HUDEP-2 (cell line): ENCODE measurements around the gene PKDCC.
"Not testable (repeated sequence)": the region's sequence is repeated elsewhere in the genome, so short reads cannot be mapped to it uniquely, and the experiment has no call there.

Source experiments
- DNase-seq, 76 experiments: peaks; one replicate each; lab custom pipeline; 2025; ENCODE audit not compliant: unreplicated experiment in 76 of 76; lab: John Stamatoyannopoulos, UW

PKDCC gene

DNA sequence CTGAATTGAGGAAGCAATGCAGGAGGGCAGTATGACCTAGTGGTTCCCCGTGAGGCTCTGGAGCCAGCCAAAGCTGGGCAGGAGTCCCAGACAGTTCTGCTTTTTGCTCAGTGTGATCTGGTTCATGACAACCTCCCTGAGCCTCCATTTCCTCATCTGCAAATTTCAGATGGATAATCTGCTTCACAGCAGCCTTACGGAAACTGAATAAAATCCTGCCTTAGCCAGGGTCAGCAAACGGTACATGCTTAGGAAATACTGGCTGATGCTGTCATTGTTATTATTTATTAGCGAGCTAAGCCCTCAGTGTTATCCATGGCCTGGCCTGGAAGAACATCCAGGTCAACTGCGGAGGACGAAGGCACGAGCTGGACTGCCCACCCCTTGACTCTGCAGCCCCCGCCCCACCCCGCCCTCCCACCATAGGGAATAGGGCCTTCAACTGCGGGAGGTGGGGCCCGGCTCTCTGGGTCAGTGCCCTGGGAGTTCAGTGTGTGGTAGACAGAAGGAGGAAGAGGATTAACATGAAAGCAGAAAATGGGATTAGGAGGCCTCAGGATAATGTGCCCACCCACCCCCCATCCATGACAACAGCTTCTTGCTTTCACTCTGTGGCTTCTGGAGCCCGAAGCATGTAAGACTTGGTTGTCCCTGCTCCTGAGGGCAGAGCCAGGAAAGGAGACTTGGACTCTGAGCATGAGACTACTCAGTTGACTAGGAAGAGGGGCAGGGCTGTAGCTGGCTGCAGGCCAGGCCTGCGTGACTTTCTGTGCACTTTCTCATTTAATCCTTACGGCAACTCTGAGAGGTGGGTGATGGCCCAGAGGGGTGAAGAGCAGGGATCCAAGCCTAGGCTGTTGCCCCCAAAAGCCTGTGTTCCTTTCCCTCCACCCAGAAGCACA lies 13.1 kb downstream of the PKDCC start:
- DNase-seq = no peak

DNA sequence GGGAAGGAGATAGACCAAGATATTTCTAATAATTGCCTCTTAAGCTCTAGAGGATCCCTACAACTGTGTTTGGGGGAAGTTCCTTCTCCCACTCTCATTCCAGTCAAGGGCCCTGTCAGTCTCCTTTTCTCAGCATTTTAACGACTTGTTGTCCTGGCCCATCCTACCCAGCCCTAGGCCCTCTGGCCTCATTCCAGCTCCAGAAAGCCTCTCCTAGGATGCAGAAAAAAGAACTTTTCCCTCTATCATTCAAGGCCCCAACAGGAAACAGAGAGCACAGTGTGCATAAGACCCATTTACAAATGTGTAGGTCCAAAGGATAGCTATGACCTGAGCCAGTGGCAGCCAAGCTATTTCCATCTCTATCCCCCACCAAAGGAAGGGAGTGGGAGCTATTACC lies 14.0 kb downstream of the PKDCC start:
- DNase-seq = no peak

DNA sequence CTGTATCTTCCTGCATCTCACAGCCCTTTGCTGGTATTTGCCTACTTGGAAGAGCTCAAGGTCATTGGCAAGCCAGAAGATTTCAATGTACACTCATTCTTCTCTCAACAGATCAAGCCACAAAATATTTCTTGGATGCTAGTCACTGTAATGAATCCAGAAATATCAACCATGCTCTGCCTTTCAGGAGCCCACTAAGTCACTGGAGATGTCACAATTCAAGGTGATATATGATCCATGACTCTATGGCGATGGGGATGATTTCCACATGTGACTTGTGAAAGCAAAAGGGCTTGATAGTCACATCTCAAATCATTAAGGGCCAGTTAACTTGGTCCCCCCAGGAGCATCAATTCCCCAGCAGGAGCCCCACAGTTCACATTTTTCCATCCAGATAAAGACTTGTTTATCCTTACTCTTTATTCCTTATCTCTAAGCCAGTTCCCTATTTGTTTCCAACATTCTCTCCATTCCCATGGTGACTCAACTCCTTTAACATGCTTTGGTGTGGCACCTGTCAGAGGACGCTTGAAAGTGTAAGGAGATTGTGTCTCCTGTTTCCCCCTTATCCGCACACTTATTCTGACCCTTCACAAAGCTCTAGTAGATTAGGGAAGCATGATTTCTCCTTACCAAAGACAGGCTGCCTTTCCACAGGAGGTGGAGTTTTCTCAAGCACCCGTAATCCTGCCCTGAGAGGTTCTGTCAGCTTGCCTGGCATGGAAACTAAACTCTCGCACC lies 15.8 kb downstream of the PKDCC start:
- no peak for DNase-seq

- no peak for DNase-seq
Measured at GRCh38 chr2:42064417-42064942, 16.7 kb downstream of the PKDCC start.

DNA sequence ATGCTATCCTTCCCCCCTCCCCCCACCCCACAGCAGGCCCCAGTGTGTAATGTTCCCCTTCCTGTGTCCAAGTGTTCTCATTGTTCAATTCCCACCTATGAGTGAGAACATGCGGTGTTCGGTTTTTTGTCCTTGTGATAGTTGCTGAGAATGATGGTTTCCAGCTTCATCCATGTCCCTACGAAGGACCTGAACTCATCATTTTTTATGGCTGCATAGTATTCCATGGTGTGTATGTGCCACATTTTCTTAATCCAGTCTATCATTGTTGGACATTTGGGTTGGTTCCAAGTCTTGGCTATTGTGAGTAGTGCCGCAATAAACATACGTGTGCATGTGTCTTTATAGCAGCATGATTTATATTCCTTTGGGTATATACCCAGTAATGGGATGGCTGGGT lies 17.9 kb downstream of the PKDCC start:
- DNase-seq = not testable (repeated sequence)

- DNase-seq = not testable (repeated sequence)
Measured at GRCh38 chr2:42067001-42067400, 19.2 kb downstream of the PKDCC start.

- no peak for DNase-seq
Measured at GRCh38 chr2:42067521-42067920, 19.7 kb downstream of the PKDCC start.

GRCh38 chr2:42068571-42069178 lies 20.9 kb downstream of the PKDCC start:
- DNase-seq = no peak

DNA sequence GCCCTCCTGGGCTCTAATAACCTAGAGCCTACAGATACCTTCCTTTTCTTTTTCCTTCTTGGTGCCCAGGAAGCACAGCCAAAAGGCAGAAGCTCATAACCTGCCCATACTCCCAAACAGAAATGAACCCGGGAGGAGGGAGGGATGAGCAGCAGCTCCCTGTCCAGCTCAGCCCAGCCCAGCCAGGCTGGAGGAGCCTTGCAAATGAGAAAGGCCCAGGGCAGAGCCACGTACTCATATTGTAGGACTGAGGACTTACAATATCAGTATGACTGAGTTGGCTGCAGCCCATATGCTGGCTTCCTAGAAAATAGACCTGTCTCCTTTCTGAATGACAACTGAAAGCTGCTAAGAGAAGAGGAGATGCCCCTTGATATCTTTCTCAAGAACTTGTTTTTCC lies 21.7 kb downstream of the PKDCC start:
- no peak for DNase-seq

GRCh38 chr2:42071791-42072190 lies 24.0 kb downstream of the PKDCC start:
- no peak for DNase-seq

DNA sequence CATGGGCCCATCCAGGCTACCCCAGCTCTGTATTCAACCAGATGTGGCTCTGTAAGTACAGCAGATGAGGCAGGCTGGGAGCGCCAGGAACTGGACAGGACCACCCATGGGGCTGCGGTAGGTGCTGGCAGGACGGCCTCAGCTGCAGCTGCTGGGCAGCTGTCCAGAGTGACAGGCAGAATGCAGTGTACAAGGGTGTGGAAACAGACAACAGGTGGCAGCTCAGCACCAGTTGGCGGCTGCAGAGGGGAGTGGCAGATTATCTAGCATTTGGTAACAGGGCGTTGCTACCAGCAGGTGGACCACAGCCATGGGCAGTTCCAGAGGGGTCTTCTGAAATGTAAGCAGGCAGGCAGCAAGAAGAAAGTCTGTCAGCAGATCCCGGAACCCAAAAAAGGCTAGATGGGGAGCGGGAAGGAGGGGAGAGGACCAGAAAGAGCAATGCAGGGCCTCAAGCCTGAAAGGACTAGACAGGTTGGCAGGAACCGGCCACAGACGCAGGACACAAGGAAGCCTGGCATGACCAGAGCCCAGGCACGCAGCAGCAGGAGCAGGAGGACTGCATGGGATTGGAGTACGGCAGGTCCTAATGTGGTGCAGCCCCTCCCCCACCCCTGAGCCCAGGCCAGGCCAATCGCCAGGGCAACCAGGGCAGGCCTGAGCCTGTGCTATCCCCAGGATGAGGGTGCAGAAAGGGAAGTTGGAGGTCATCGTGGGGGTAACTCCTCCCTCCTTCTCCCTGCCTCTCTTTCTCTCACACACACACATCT lies 24.7 kb downstream of the PKDCC start:
- peak in 1 of 76 experiments; percentile 4 for DNase-seq

DNA sequence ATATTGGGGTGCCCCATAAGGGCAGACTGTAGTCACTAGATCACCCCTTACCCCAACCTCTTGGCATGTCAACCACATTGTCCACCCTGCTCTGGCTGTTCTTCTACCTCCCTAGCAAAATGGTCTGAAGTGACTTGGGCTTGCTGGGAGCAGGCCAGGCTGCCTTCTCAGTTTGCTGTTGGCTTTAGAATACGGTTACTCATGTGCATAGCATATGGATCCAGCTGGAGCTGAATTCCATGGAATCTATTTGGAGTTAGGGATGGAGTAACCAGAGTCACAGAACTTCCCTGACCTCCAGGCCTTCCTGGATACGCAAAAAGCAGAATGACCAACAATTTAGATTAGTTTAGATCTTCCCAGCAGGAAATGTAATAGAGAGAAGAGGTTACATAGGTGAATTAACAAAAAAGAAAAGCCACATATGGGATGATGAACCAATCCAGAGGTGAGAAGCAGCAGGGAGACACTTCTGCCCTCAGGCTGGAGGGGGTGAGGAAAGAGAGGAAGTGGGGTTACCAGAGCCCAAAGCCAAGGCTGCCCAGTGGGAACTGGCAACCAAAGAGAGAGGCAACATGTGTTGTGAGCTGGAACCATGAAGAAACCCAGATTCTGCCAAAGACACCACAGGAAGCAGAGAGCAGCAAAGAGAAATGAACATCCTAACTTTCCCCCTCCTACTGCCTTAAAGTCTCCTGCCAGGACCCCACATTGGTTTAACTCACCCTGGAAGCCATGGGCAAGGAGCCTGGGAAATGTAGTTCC lies 26.1 kb downstream of the PKDCC start:
- DNase-seq = no peak

DNA sequence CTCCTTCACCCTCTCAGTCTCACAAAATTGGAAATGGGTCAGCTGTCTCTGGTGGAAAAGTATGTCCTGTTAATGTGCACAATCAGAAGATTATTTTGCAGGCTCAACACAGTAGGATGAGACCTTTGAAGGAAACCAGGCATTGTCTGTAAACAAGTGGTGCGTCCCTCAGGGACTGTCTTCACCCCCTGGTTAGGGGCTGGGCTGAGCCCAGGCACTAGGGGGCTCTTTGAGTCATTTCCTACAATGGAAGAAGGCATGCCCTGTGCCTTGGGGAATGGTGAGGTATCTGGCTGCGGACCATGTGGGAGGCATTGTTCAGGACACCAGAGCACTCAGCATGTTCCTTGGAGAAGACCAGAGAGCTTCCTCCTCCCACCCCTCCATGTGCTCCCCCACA lies 26.8 kb downstream of the PKDCC start:
- no peak for DNase-seq

GRCh38 chr2:42076357-42077225 lies 28.8 kb downstream of the PKDCC start:
- no peak for DNase-seq

GRCh38 chr2:42077343-42077742 lies 29.5 kb downstream of the PKDCC start:
- DNase-seq = no peak

GRCh38 chr2:42079737-42080287 lies 32.0 kb downstream of the PKDCC start:
- no peak for DNase-seq

- DNase-seq = not testable (repeated sequence)
Measured at GRCh38 chr2:42081151-42081550, 33.3 kb downstream of the PKDCC start.

DNA sequence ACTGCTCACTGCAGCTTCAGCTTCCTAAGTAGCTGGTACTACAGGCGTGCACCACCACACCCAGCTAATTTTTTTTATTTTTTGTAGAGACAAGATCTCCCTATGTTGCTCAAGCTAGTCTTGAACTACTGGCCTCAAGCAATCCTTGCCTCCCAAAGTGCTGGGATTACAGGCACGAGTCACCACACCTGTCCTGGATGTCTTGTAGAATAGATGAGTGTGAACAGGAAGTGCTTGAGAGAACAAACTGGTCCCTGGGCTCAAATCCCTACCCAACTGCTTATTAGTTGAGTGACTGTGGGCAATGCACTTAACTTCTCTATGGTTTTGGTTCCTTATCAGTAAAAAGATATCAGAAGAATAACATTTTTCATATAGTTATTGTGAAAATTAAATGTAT lies 34.2 kb downstream of the PKDCC start:
- no peak for DNase-seq
